ENCODE measurements around the gene UCP3.

UCP3 gene

DNA sequence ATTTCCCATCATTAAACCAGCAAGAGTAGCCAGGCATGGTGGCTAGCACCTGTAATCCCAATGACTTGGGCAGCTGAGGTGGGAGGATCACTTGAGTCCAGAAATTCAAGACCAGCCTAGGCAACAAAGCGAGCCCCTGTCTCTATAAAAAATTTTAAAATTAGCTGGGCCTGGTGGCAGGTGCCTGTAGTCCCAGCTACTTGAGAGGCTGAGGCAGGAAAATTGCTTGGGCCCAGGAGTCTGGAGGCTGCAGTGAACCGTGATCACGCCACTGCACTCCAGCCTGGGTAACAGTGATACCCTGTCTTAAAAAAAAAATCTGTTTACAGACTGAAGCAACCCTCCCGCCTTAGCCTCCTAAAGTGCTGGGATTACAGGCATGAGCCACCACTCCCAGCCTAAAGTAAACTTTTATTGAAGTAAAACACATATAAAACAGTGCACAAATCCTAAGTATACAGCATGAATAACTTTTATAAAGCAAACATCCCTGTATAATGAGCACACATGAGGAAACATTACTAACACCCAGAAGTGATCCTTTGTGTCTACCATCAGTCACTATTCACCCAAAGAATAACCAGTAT is 12.6 kb downstream of the UCP3 start:
- in situ Hi-C loops (cut with MboI; ENCODE audit: low sequenced_read_pairs, unreplicated experiment) = no loop called here
- TF ChIP-seq, protein P1, sequence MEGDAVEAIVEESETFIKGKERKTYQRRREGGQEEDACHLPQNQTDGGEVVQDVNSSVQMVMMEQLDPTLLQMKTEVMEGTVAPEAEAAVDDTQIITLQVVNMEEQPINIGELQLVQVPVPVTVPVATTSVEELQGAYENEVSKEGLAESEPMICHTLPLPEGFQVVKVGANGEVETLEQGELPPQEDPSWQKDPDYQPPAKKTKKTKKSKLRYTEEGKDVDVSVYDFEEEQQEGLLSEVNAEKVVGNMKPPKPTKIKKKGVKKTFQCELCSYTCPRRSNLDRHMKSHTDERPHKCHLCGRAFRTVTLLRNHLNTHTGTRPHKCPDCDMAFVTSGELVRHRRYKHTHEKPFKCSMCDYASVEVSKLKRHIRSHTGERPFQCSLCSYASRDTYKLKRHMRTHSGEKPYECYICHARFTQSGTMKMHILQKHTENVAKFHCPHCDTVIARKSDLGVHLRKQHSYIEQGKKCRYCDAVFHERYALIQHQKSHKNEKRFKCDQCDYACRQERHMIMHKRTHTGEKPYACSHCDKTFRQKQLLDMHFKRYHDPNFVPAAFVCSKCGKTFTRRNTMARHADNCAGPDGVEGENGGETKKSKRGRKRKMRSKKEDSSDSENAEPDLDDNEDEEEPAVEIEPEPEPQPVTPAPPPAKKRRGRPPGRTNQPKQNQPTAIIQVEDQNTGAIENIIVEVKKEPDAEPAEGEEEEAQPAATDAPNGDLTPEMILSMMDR (IDR thresholded peaks at IDR 0.05; ENCODE audit: borderline replicate concordance, control extremely low read depth, extremely low read depth, insufficient read depth, missing control alignments) = no peak
- no peak for DNase-seq (ENCODE audit: low spot score)

DNA sequence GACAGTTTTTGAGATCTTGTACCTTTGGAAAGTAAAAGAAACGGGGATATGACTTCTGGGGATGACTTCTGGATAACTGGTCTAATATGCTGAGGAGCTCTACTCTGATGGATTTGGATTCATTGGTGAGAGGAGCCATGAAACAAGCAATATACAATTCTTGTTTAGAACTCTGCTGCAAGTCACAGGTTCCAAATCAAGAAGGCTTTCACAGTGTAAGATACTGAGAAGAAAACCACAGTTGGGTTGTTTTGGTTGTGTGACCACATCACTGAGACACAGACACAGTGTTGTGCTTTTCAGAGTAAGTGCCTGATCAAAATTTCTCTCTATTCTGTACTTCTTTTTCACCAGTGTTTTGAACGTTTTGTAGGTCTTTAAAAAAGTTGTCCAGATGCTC is 13.2 kb downstream of the UCP3 start:
- DNase-seq (ENCODE audit: low spot score) = no peak
- TF ChIP-seq, protein P1 (IDR thresholded peaks at IDR 0.05; ENCODE audit: borderline replicate concordance, control extremely low read depth, extremely low read depth, insufficient read depth, missing control alignments) = no peak
- in situ Hi-C loops (cut with MboI; ENCODE audit: low sequenced_read_pairs, unreplicated experiment) = no loop called here

DNA sequence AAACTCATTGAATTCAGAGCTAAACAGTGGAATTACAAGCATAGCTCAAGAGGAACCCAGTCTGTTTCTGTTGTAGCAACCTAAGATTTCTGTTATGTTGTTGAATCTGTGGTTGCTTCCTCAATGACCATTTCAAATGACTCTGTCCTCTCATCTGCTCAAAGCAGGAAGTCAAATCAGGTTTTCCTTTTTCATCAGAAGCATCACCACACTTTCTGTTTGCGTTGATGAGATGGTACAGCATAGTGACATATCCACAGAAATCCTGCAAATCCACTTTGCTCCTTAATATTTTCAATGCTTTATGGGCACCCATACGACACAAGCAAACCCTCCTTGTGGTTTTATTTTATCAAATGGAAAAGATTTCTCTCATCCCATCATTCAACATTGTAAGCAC is 13.6 kb downstream of the UCP3 start:
- TF ChIP-seq, protein P1 (IDR thresholded peaks at IDR 0.05; ENCODE audit: borderline replicate concordance, control extremely low read depth, extremely low read depth, insufficient read depth, missing control alignments) = no peak
- DNase-seq (ENCODE audit: low spot score) = no peak
- in situ Hi-C loops (cut with MboI; ENCODE audit: low sequenced_read_pairs, unreplicated experiment) = no loop called here

DNA sequence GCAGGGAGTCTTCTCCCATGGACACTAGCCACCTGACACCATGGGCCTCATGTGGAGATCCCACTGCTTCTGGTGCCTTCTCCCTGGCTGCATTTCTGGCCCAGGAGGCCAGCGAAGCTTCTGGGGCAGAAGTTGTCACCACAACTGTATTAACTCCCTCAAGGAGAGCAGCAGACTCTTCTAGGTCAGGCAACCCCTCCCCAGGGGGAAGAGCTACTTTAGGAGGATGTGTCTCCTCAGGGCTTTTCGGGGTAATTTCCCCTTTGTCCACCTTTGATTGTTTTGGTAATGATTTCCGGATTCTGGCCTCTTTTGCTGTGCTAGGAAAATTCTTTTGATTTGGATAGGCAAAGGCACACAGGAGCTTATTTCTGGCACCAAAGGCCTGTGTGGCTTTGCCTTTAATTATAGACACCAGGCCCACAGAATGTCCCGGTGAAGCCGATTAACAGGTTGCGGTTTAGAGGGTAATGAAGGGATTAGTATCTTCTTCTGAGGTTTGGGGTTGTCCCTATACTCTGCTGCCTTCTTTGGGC is 17.3 kb downstream of the UCP3 start:
- TF ChIP-seq, protein P1 (IDR thresholded peaks at IDR 0.05; ENCODE audit: borderline replicate concordance, control extremely low read depth, extremely low read depth, insufficient read depth, missing control alignments) = no peak
- in situ Hi-C loops (cut with MboI; ENCODE audit: low sequenced_read_pairs, unreplicated experiment) = no loop called here
- no peak for DNase-seq (ENCODE audit: low spot score)

DNA sequence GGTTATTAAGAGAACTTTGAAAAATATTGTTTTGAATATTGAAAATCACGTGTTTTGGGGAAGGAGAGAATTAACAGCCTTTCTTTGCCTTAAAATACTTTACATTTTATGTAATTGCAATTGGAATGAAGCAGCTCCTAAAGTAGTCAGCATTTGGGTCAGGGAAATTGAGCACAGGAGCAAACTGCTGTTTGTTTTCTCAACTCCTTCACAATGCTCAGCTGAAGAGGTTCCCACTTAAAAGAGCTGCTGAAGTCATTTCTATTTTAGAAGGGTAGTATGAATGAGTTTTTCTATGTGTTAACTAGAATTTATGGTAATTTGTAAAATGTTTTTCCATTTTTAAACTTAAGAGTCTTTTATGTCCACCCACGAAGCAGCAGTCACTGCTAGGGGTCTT is 18.2 kb downstream of the UCP3 start:
- TF ChIP-seq, protein P1 (IDR thresholded peaks at IDR 0.05; ENCODE audit: borderline replicate concordance, control extremely low read depth, extremely low read depth, insufficient read depth, missing control alignments) = no peak
- no peak for DNase-seq (ENCODE audit: low spot score)
- in situ Hi-C loops (cut with MboI; ENCODE audit: low sequenced_read_pairs, unreplicated experiment) = no loop called here

DNA sequence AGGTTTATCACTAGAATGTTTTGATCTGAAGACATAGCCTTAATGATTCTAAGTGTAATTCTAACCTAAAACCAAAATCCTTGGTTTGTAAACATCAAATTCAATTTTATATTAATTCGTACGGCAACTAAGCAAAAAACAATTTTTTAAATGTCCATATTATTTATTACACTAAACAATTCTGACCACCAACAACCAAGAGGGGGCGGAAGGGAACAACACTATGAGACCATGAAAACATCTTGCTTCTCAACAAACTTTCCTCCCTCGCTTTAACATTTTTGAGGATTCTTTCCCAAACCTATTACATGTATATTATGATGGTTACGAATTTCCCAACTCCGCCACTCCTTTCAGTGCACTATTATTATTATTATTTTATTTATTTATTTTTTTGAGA is 19.7 kb downstream of the UCP3 start:
- in situ Hi-C loops (cut with MboI; ENCODE audit: low sequenced_read_pairs, unreplicated experiment) = no loop called here
- TF ChIP-seq, protein P1 (IDR thresholded peaks at IDR 0.05; ENCODE audit: borderline replicate concordance, control extremely low read depth, extremely low read depth, insufficient read depth, missing control alignments) = no peak
- no peak for DNase-seq (ENCODE audit: low spot score)

Data from GM13976 (cell line).